SJCRH30 (cell line): ENCODE data around the gene GPR107. TPM values are rescaled to one million over a fixed set of nuclear protein-coding genes. Genes with fewer than 3 reads are reported as not detected.

Experiments used
- DNase-seq, 2 experiments: peaks; one replicate each; pipeline ENCODE4 v3.0.0-alpha.2; 2015 to 2020
- H3K27ac ChIP-seq: fragments of 250-450 bp; sonication (Bioruptor Pico); 2 replicates; pipeline ENCODE4 v1.5.1; 2020; ENCODE audit warnings: mild to moderate bottlenecking, moderate library complexity
- H3K27me3 ChIP-seq: fragments of 250-450 bp; sonication (Bioruptor Pico); 2 replicates; pipeline ENCODE4 v1.5.1; 2020; ENCODE audit warnings: mild to moderate bottlenecking, moderate library complexity
- H3K36me3 ChIP-seq: fragments of 250-450 bp; sonication (Bioruptor Pico); 2 replicates; pipeline ENCODE4 v1.5.1; 2020; ENCODE audit warnings: mild to moderate bottlenecking, moderate library complexity
- H3K4me1 ChIP-seq: fragments of 250-450 bp; sonication (Bioruptor Pico); 2 replicates; pipeline ENCODE4 v1.5.1; 2020; ENCODE audit warnings: mild to moderate bottlenecking, moderate library complexity
- H3K4me3 ChIP-seq: fragments of 250-450 bp; sonication (Bioruptor Pico); 2 replicates; pipeline ENCODE4 v1.5.1; 2020; ENCODE audit warnings: mild to moderate bottlenecking, moderate library complexity
- H3K9me3 ChIP-seq: fragments of 250-450 bp; sonication (Bioruptor Pico); replicated peaks from 2 replicates; pipeline ENCODE4 v1.5.1; 2020; ENCODE audit warnings: mild to moderate bottlenecking, moderate library complexity
- total RNA-seq: library from RNA; depleted of rRNA; stranded (reverse); fragments of >200 nt; shearing (Covaris generic); gene quantifications from 2 replicates; pipeline ENCODE4 v1.2.3, GENCODE V29; 2014

The GPR107 gene
- total RNA-seq, 1 experiment from 2014 or later, result 35.2 TPM

DNA sequence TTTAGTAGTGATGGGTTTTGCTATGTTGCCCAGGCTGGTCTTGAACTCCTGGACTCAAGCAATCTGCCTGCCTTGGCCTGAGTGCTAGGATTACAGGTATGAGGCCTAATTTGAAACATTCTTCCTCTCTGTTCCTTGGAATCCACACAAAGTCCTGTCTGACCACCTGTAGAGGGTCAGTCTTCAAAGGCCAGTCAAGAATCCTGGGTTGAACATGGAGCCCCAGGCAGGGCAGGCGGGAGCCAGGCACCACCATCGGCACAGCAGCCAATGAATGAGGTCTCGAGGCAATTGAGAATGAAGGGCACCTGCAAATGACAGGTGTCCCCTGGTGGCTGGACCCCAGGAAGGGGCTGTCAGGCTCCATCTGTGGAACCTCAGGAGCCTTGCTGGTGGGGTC, 101.1 kb downstream of the GPR107 start:
- no peak overlapping the region for H3K4me3 ChIP-seq
- no peaks in the 10 kb centered on the region for H3K36me3 ChIP-seq
- H3K9me3 ChIP-seq, result no peaks in the 10 kb centered on the region
- H3K4me1 ChIP-seq, result peaks cover 9% of the 10 kb centered on the region
- no peak for DNase-seq
- H3K27ac ChIP-seq, result no peak overlapping the region
- peaks cover 13% of the 10 kb centered on the region; the same call in 1 of the 2 replicates for H3K27me3 ChIP-seq

DNA sequence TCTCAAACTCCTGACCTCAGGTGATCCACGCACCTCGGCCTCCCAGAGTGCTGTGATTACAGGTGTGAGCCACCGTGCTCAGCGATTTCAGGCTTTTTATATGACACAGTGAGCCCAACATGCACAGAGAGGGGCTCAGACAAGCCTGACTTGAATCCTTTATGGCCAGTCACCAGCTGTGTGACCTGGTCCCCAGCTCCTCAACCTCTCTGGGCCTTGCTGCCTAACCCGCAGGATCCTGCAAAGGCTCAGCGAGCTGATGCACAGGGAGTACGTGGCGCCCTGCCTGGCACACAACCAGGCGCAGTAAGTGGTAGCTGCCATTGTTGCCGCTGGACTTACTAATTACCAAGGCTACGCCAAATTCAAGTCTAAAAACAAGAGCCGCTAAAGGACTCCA, 101.9 kb downstream of the GPR107 start:
- H3K36me3 ChIP-seq, result no peaks in the 10 kb centered on the region
- DNase-seq, result no peak
- no peak overlapping the region for H3K4me3 ChIP-seq
- no peak overlapping the region for H3K27ac ChIP-seq
- H3K4me1 ChIP-seq, result peaks cover 8% of the 10 kb centered on the region
- H3K27me3 ChIP-seq, result peaks cover 17% of the 10 kb centered on the region
- no peaks in the 10 kb centered on the region for H3K9me3 ChIP-seq

GRCh38 chr9:130156672-130157071, 103.0 kb downstream of the GPR107 start:
- H3K36me3 ChIP-seq, result no peaks in the 10 kb centered on the region
- peaks cover 17% of the 10 kb centered on the region for H3K27me3 ChIP-seq
- DNase-seq, result no peak
- H3K4me3 ChIP-seq, result no peak overlapping the region
- H3K9me3 ChIP-seq, result no peaks in the 10 kb centered on the region
- peaks cover 3% of the 10 kb centered on the region; the same call in 1 of the 2 replicates for H3K4me1 ChIP-seq
- H3K27ac ChIP-seq, result no peak overlapping the region

GRCh38 chr9:130157079-130157478, 103.4 kb downstream of the GPR107 start:
- Histone ChIP-seq H3K9me3 (no peaks in the 10 kb centered on the region), H3K27me3 (peaks cover 17% of the 10 kb centered on the region)

DNA sequence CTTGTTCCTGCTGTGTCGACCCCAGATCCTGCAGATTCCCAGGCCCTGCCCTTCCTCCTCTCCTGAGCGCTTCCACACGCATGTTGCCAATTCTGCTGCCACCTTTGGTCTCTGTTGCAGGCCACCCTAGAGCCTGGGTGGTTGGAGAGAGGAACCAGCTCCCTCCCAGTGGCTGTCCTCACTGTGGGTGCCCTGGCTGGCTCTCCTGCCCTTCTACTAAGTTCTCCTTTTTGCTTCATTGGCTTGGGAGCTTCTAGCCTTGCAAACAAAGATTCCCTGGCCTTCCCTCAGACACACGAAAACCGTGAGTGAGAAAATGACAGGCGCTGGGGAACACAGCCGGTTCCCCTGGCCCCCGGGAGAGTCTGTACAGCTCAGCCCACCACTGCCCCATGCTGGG, 104.3 kb downstream of the GPR107 start:
- DNase-seq, result no peak
- no peaks in the 10 kb centered on the region for H3K36me3 ChIP-seq
- peaks cover 3% of the 10 kb centered on the region; the same call in 1 of the 2 replicates for H3K4me1 ChIP-seq
- H3K9me3 ChIP-seq, result no peaks in the 10 kb centered on the region
- H3K27ac ChIP-seq, result no peak overlapping the region
- peaks cover 17% of the 10 kb centered on the region for H3K27me3 ChIP-seq
- no peak overlapping the region for H3K4me3 ChIP-seq

More at GRCh38 chr9:130157079-130157478, 103.4 kb downstream of the GPR107 start:
- Histone ChIP-seq H3K4me1 (peaks cover 3% of the 10 kb centered on the region; the same call in 1 of the 2 replicates), H3K4me3 (no peak overlapping the region), H3K36me3 (no peaks in the 10 kb centered on the region), H3K27ac (no peak overlapping the region)
- no peak for DNase-seq

DNA sequence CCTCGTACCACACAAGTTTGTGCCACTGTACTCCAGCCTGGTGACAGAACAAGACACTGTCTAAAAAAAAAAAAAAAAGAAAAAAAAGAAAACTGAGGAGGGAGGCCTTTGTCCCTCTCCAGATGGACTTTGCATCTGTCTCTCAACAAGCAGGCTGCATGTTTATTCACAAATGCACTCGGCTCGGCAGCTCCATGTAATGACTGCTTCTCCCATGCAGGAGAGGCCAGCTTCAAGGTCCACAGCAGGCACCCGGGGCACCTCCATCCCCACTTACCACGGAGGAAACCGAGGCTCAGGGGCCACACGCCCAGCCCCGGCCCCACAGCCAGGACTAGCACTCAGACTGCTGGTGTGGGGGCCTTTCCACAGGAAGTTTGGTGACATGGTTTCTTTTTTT, 105.4 kb downstream of the GPR107 start:
- peaks cover 17% of the 10 kb centered on the region for H3K27me3 ChIP-seq
- no peak for DNase-seq
- no peaks in the 10 kb centered on the region for H3K9me3 ChIP-seq
- H3K36me3 ChIP-seq, result no peaks in the 10 kb centered on the region
- H3K27ac ChIP-seq, result no peak overlapping the region
- no peak overlapping the region for H3K4me3 ChIP-seq
- peaks cover 3% of the 10 kb centered on the region; the same call in 1 of the 2 replicates for H3K4me1 ChIP-seq

- peak in 1 of 2 experiments; percentile 52 for DNase-seq
- Histone ChIP-seq H3K4me1 (peaks cover 3% of the 10 kb centered on the region; the same call in 1 of the 2 replicates), H3K9me3 (no peaks in the 10 kb centered on the region), H3K36me3 (no peaks in the 10 kb centered on the region), H3K27me3 (peaks cover 17% of the 10 kb centered on the region), H3K4me3 (no peak overlapping the region), H3K27ac (no peak overlapping the region)
Observed at GRCh38 chr9:130159915-130160670, 106.4 kb downstream of the GPR107 start.

DNA sequence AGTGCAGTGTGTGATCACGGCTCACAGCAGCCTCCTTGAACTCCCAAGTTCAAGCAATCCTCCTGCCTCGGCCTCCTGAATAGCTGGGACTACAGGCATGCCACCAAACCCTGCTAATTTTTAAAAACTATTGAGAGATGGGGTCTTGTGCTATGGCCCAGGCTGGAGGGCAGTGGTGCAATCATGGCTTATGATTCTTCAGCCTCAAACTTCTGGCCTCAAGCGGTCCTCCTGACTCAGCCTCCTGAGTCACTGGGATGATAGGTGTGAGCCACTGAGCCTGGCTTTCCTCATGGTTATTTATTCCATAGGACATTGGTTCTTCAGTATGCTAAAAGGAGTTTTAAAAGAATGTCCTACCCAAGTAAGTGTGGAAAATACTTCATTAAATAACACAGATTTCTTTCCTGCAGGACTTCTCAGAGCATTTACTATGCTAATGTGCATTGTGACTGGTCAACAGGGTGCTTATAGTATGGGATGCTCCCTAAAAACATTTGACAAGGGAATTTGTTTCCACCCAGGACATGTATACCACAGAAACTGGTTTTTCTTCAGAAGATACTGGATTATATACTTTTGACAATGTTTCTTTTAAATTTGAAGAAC, 107.3 kb downstream of the GPR107 start:
- Histone ChIP-seq H3K27ac (no peak overlapping the region), H3K36me3 (no peaks in the 10 kb centered on the region), H3K4me1 (peaks cover 3% of the 10 kb centered on the region; the same call in 1 of the 2 replicates), H3K27me3 (peaks cover 17% of the 10 kb centered on the region), H3K4me3 (no peak overlapping the region), H3K9me3 (no peaks in the 10 kb centered on the region)
- DNase-seq, result no peak

DNA sequence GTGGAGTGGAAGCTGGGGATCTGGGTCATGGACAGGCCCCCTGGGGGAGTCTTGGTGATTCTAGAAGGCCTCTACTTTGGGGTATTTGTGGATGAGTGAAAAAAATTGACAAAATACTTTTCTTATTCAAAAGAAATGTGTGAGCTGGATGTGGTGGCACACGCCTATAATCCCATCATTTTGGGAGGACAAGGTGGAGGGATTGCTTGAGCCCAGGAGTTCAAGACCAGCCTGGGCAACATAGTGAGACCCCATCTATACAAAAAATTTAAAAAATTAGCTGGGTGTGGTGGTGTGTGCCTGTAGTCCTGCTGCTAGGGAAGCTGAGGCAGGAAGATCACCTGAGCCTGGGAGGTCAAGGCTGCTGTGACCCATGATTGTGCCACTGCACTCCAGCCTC, 111.9 kb downstream of the GPR107 start:
- H3K4me1 ChIP-seq, result no peaks in the 10 kb centered on the region
- no peak overlapping the region for H3K27ac ChIP-seq
- no peaks in the 10 kb centered on the region for H3K36me3 ChIP-seq
- no peak overlapping the region for H3K4me3 ChIP-seq
- H3K27me3 ChIP-seq, result no peaks in the 10 kb centered on the region; the same call in 1 of the 2 replicates
- H3K9me3 ChIP-seq, result no peaks in the 10 kb centered on the region
- DNase-seq, result no peak

- H3K27ac ChIP-seq, result no peak overlapping the region
- no peaks in the 10 kb centered on the region for H3K27me3 ChIP-seq
- no peaks in the 10 kb centered on the region for H3K9me3 ChIP-seq
- no peaks in the 10 kb centered on the region for H3K4me1 ChIP-seq
- H3K4me3 ChIP-seq, result no peak overlapping the region
- DNase-seq, result no peak
- no peaks in the 10 kb centered on the region for H3K36me3 ChIP-seq
Observed at GRCh38 chr9:130166399-130166798, 112.7 kb downstream of the GPR107 start.

DNA sequence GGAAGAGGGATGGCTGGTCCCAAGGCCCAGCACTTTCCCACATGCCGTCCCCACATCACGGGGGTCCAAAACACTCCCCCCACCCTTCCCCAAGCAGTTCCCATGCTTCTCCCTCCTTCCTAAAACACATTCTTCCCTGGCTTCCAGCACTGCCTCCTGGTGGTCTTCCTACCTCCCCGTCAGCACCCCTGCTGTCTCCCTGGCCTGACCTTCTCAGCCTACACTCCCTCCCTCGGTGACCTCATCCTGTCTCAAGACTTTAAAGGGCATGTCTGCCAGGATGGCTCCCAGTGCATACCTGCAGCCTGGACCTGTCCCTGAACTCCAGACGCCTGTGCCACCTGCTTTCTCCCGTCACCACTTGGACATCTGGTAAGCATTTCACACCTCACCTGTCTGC, 114.2 kb downstream of the GPR107 start:
- Histone ChIP-seq H3K27ac (no peak overlapping the region), H3K4me1 (no peaks in the 10 kb centered on the region), H3K4me3 (no peak overlapping the region), H3K9me3 (no peaks in the 10 kb centered on the region), H3K36me3 (no peaks in the 10 kb centered on the region), H3K27me3 (no peaks in the 10 kb centered on the region)
- DNase-seq, result no peak

DNA sequence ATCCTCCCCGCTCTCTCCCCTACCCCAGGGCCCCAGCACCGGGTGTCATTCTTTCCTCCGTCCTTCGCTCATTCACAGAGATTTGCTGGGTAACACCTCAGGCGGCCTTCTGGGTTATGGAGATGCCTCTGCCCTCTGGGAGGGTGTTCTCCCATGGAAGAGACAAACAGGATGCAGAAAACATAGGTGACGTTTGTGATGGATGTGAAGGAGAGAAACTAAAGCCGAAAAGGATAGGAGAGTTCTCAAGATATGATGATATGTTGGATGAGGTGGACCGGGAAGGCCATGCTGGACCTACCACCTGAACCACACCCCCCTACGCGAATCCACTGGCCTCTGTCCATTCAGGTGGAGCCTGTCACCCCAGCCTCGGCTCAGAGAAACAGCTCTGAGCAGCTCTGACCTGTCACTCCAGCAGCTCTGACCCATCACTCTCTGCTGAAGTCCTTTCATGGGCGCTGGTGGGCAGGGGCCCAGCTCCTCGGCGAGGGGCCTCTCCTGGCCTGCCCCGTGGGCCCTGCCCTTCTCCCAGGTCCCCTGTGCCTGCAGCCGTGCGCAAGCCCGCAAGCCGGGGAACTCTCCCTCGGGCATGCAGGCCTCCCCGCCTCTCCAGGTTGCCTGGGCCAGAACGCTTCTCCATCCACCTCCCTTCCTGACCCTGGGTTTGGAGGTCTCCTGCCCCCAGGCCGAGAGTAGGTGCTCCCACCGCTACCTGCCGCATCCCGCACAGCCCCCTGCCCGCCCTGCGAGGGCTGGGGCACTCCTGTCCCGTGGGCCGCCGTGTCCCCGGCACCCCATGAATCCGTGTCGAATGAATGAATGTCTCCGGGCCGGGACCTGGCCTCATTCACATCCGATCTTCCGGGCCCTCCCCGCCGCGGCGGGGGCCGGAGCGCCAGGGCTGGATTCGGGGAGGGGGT, 117.8 kb downstream of the GPR107 start:
- Histone ChIP-seq H3K4me3 (peak overlapping the region; percentile 62), H3K36me3 (peaks cover 12% of the 10 kb centered on the region), H3K4me1 (peaks cover 8% of the 10 kb centered on the region; the same call in 1 of the 2 replicates), H3K27me3 (no peaks in the 10 kb centered on the region), H3K27ac (peak overlapping the region; percentile 24; the same call in 1 of the 2 replicates), H3K9me3 (no peaks in the 10 kb centered on the region)
- peak; percentile 36 to 40 for DNase-seq

GRCh38 chr9:130172161-130172857, 118.6 kb downstream of the GPR107 start, which contains the start of gene NCS1:
Gene NCS1 (plus strand): TSS chr9:130172404. CDS start chr9:130172664, 260 bp downstream.
- Histone ChIP-seq H3K36me3 (peaks cover 20% of the 10 kb centered on the region), H3K9me3 (no peaks in the 10 kb centered on the region), H3K4me3 (peak within 1 kb of the TSS; percentile 99), H3K27ac (peak within 1 kb of the TSS; percentile 69), H3K27me3 (no peaks in the 10 kb centered on the region), H3K4me1 (peaks cover 8% of the 10 kb centered on the region; the same call in 1 of the 2 replicates)
- peak; percentile 81 to 83 for DNase-seq
